K562 (cell line): ENCODE results near the gene CETN1.

Experiments
- CBFB ChIP-seq: sonication (generic); formaldehyde crosslinking; IDR thresholded peaks from 2 replicates; pipeline ENCODE4 v1.4.0; 2020; ENCODE audit warnings: mild to moderate bottlenecking, missing genetic modification reagents
- EHMT2 ChIP-seq: fragments of 450-650 bp; IDR thresholded peaks from 2 replicates; pipeline ENCODE4 v1.6.1; 2018; ENCODE audit warnings: antibody characterized with exemption
- POLR2AphosphoS5 ChIP-seq: IDR thresholded peaks from 2 replicates; pipeline ENCODE4 v1.6.1; 2011; ENCODE audit warnings: mild to moderate bottlenecking, low read depth, low read length, moderate library complexity; ENCODE audit not compliant: control insufficient read depth, insufficient read depth
- SIX5 ChIP-seq, 2 experiments: IDR thresholded peaks; 2 replicates each; pipeline ENCODE4 v1.6.1; 2011; ENCODE audit warnings: low read length in 2 of 2, borderline replicate concordance in 1 of 2, low read depth in 1 of 2, mild to moderate bottlenecking in 1 of 2, moderate library complexity in 1 of 2; ENCODE audit not compliant: insufficient read depth in 1 of 2
- TAF1 ChIP-seq: IDR thresholded peaks from 2 replicates; pipeline ENCODE4 v1.6.1; 2011; ENCODE audit warnings: mild to moderate bottlenecking, low read length, moderate library complexity; ENCODE audit not compliant: insufficient read depth, control insufficient read depth, severe bottlenecking; ENCODE audit errors: extremely low read depth
- USF2 ChIP-seq: sonication (generic); formaldehyde crosslinking; IDR thresholded peaks from 2 replicates; pipeline ENCODE4 v1.5.0; 2020; ENCODE audit warnings: missing genetic modification reagents
- ZFP91 ChIP-seq: sonication (generic); formaldehyde crosslinking; IDR thresholded peaks from 2 replicates; pipeline ENCODE4 v1.8.0; 2022; ENCODE audit warnings: mild to moderate bottlenecking, missing genetic modification reagents
- TF ChIP-seq, protein P1 (sequence below): sonication (generic); formaldehyde crosslinking; IDR thresholded peaks from 2 replicates; pipeline ENCODE4 v1.9.0; 2022; ENCODE audit warnings: mild to moderate bottlenecking, missing genetic modification reagents

DNA sequence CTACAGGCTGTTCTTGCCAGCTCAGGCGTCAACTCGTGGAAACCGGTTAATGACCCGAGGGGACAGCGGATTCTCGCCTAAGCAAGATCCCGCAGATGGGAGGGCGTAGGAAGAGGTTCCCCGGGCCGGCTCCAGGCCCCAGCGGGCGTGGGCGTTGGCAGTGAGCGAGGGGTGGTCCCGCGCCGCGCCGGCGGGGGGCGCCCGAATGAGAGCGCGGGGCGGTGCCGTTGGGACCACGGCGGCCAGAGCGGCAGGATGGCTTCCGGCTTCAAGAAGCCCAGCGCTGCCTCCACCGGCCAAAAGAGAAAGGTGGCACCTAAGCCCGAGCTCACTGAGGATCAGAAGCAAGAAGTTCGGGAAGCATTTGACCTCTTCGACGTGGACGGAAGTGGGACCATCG is at the start of gene CETN1:
- TF ChIP-seq EHMT2 (peak; percentile 34; the same call in 1 of the 2 replicates), ZFP91 (no peak), SIX5 (IDR thresholded peaks at IDR 0.05; ENCODE audit: borderline replicate concordance in 1 of 2, insufficient read depth in 1 of 2, low read depth in 1 of 2, low read length in 2 of 2) (no peak), POLR2AphosphoS5 (no peak), USF2 (CRISPR knock-in tag) (no peak), CBFB (CRISPR knock-in tag) (no peak), TAF1 (no peak)
- TF ChIP-seq, protein P1, sequence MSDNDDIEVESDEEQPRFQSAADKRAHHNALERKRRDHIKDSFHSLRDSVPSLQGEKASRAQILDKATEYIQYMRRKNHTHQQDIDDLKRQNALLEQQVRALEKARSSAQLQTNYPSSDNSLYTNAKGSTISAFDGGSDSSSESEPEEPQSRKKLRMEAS (CRISPR knock-in tag), result no peak
